DMS114 treated with DMSO at 0.1 percent for 48 hours (cell line): ENCODE data around the gene SLC25A15.

Source experiments
- DNase-seq: peaks from one replicate; lab custom pipeline; 2025; ENCODE audit not compliant: unreplicated experiment; lab: John Stamatoyannopoulos, UW

Gene SLC25A15

GRCh38 chr13:40789275-40790153, at the start of gene SLC25A15:
Gene SLC25A15, plus strand, starts transcription at chr13:40789611. Its CDS starts 3,616 bp downstream, at chr13:40793227.
- DNase-seq = peak; percentile 34

GRCh38 chr13:40749327-40749726, 40.1 kb upstream of the SLC25A15 start:
- no peak for DNase-seq

- no peak for DNase-seq
Measured at GRCh38 chr13:40755082-40755700, 34.2 kb upstream of the SLC25A15 start.

GRCh38 chr13:40756042-40756441, 33.4 kb upstream of the SLC25A15 start:
- DNase-seq = no peak

GRCh38 chr13:40758811-40759210, 30.6 kb upstream of the SLC25A15 start:
- DNase-seq = no peak

GRCh38 chr13:40762849-40763248, 26.6 kb upstream of the SLC25A15 start:
- no peak for DNase-seq

- no peak for DNase-seq
Measured at GRCh38 chr13:40764587-40765403, 24.6 kb upstream of the SLC25A15 start.

- no peak for DNase-seq
Measured at GRCh38 chr13:40765602-40766001, 23.8 kb upstream of the SLC25A15 start.

GRCh38 chr13:40769970-40770369, 19.4 kb upstream of the SLC25A15 start:
- DNase-seq = no peak

GRCh38 chr13:40770609-40770933, 18.8 kb upstream of the SLC25A15 start:
- DNase-seq = no peak

GRCh38 chr13:40770934-40771618, 18.3 kb upstream of the SLC25A15 start, which contains the start of gene MRPS31:
Gene MRPS31, minus strand, starts transcription at chr13:40771190. Its CDS starts 54 bp downstream, at chr13:40771136.
- peak; percentile 84 for DNase-seq

GRCh38 chr13:40772765-40773473, 16.5 kb upstream of the SLC25A15 start:
- no peak for DNase-seq

- no peak for DNase-seq
Measured at GRCh38 chr13:40774672-40775071, 14.7 kb upstream of the SLC25A15 start.

GRCh38 chr13:40776232-40776631, 13.2 kb upstream of the SLC25A15 start:
- DNase-seq = no peak

- no peak for DNase-seq
Measured at GRCh38 chr13:40776681-40777165, 12.7 kb upstream of the SLC25A15 start.

GRCh38 chr13:40777166-40777808, 12.1 kb upstream of the SLC25A15 start:
- DNase-seq = peak; percentile 44

GRCh38 chr13:40777809-40778175, 11.6 kb upstream of the SLC25A15 start:
- no peak for DNase-seq

GRCh38 chr13:40779049-40779448, 10.4 kb upstream of the SLC25A15 start:
- DNase-seq = no peak

GRCh38 chr13:40779796-40780285, 9.6 kb upstream of the SLC25A15 start:
- DNase-seq = no peak
